HG02678 (cell line): ENCODE data around the gene ENO3.

Experiments
- ATAC-seq: cut with Tn5 transposase; IDR thresholded peaks from one replicate; pipeline ENCODE4 v1.9.1; 2021; ENCODE audit warnings: mild to moderate bottlenecking, moderate library complexity; ENCODE audit not compliant: unreplicated experiment

The ENO3 gene

DNA sequence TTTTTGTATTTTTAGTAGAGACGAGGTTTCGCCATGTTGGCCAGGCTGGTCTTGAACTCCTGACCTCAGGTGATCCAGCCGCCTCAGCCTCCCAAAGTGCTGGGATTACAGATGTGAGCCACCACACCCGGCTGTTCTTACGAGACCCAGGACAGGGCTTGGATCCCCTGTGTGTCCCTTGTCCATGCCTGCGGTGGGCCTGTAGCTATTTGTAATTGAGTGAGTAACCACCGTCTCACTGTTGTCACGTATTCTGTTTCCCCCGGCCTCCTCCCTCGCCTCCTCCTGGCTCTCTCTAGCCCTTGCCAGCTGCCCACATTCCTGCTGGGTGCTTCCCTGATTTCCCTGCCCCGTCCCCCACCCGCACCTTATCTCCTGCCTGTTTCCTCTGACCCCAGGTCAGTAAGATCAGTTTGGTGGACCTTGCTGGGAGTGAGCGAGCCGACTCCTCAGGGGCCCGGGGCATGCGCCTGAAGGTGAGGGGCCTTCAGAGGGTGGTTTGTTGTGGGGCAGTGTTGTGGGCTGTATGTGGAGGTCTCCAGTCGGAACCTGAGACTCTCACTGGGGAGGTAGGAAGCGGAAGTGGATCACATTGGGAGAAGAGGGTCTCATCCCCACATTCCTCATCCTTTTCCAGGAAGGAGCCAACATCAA lies 52.4 kb downstream of the ENO3 start:
- no peak for ATAC-seq
